GM23338 (cell line): ENCODE results near the gene IL6ST.

ENCODE experiments used
- EZH2 ChIP-seq: fragments of 200-600 bp; sonication (generic); IDR thresholded peaks from one replicate; pipeline ENCODE4 v1.8.0; 2017; ENCODE audit warnings: antibody characterized with exemption, mild to moderate bottlenecking, low read depth; ENCODE audit not compliant: unreplicated experiment
- EZH2phosphoT487 ChIP-seq: fragments of 200-600 bp; sonication (generic); IDR thresholded peaks from one replicate; pipeline ENCODE4 v1.8.1; 2018; ENCODE audit warnings: antibody characterized with exemption; ENCODE audit not compliant: unreplicated experiment
- TF ChIP-seq, protein P1 (sequence below), 2 experiments: fragments of 200-600 bp in 1 of 2; sonication (generic) in 1 of 2; conservative IDR thresholded peaks; 2 replicates each; pipeline versions ENCODE4 v1.5.1 to v1.6.1; 2016 to 2017; ENCODE audit warnings: antibody characterized with exemption in 2 of 2, low read depth in 2 of 2, mild to moderate bottlenecking in 2 of 2, moderate library complexity in 1 of 2
- TF ChIP-seq, protein P2 (sequence below): IDR thresholded peaks from one replicate; pipeline ENCODE4 v1.6.1; 2018; ENCODE audit warnings: antibody characterized with exemption; ENCODE audit not compliant: unreplicated experiment

DNA sequence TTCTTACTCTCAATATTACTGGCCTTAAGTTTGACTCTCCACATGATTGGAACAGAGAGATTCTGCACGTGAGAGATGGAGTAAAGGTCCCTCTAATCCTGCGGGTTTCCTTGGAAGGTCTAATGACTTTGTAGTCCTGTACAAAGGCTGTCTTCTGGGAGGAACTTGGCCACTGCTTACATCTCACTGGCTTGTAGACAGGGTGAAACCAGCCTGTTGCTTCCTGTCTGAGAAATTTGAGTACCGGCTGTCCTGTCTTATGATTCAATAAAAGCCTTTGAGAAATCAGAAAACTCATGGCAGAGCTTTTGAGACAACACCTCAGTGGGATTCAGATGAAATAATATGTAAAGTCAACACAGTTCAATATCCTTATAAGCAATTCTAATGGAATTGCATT, 100.6 kb downstream of the IL6ST start:
- TF ChIP-seq EZH2: no peak
- TF ChIP-seq, protein P1, sequence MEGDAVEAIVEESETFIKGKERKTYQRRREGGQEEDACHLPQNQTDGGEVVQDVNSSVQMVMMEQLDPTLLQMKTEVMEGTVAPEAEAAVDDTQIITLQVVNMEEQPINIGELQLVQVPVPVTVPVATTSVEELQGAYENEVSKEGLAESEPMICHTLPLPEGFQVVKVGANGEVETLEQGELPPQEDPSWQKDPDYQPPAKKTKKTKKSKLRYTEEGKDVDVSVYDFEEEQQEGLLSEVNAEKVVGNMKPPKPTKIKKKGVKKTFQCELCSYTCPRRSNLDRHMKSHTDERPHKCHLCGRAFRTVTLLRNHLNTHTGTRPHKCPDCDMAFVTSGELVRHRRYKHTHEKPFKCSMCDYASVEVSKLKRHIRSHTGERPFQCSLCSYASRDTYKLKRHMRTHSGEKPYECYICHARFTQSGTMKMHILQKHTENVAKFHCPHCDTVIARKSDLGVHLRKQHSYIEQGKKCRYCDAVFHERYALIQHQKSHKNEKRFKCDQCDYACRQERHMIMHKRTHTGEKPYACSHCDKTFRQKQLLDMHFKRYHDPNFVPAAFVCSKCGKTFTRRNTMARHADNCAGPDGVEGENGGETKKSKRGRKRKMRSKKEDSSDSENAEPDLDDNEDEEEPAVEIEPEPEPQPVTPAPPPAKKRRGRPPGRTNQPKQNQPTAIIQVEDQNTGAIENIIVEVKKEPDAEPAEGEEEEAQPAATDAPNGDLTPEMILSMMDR (conservative IDR thresholded peaks at IDR 0.05; ENCODE audit: low read depth in 2 of 2): no peak
- TF ChIP-seq, protein P2, sequence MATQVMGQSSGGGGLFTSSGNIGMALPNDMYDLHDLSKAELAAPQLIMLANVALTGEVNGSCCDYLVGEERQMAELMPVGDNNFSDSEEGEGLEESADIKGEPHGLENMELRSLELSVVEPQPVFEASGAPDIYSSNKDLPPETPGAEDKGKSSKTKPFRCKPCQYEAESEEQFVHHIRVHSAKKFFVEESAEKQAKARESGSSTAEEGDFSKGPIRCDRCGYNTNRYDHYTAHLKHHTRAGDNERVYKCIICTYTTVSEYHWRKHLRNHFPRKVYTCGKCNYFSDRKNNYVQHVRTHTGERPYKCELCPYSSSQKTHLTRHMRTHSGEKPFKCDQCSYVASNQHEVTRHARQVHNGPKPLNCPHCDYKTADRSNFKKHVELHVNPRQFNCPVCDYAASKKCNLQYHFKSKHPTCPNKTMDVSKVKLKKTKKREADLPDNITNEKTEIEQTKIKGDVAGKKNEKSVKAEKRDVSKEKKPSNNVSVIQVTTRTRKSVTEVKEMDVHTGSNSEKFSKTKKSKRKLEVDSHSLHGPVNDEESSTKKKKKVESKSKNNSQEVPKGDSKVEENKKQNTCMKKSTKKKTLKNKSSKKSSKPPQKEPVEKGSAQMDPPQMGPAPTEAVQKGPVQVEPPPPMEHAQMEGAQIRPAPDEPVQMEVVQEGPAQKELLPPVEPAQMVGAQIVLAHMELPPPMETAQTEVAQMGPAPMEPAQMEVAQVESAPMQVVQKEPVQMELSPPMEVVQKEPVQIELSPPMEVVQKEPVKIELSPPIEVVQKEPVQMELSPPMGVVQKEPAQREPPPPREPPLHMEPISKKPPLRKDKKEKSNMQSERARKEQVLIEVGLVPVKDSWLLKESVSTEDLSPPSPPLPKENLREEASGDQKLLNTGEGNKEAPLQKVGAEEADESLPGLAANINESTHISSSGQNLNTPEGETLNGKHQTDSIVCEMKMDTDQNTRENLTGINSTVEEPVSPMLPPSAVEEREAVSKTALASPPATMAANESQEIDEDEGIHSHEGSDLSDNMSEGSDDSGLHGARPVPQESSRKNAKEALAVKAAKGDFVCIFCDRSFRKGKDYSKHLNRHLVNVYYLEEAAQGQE: no peak
- TF ChIP-seq EZH2phosphoT487: no peak
